ENCODE data around the gene IRF4. TPM values are rescaled to one million over a fixed set of nuclear protein-coding genes. Genes with fewer than 3 reads are reported as not detected.

Gene IRF4
- total RNA-seq, 1 donor = 41.3 TPM

DNA sequence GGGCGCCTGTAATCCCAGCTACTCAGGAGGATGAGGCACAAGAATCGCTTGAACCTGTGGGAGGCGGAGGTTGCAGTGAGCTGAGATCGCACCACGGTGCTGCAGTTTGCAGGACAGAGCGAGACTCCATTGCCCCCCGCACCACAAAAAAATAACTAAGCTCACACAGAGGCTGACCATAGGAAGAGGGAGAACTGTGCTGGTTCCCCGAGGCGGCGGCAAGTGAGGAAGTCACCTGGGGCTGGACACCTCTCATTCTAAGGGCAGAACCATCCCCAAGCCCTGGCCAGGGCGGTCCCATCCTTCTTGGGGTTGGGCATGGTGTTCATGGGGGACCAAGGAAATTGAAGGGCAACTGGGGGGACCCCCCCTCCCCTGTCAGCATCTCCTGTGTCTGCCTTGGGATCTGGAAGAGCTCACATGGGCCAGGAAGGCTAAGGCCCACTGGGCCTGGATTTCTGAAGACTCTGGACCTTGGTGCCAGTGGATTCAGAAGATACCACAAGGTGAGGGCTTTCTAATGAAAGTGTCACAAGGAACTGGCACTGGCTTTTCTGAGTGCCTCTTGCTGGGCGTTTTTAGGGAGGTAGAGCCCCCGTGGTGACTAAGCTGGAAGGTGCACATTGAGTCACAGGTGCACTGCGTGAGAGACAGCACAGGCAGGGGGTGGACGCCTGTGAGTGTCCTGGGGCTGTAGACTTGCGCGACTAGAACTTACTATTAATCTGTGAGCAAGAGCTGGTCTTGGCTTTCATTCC is 11.5 kb downstream of the IRF4 start:
- Histone ChIP-seq H3K4me3 (ENCODE audit: low read length) (no peak overlapping the region), H3K4me1 (ENCODE audit: insufficient read depth, low read length) (peaks cover 44% of the 10 kb centered on the region)

GRCh38 chr6:403659-404655 is 12.4 kb downstream of the IRF4 start:
- Histone ChIP-seq H3K4me1 (ENCODE audit: insufficient read depth, low read length) (peaks cover 48% of the 10 kb centered on the region), H3K27me3 (ENCODE audit: insufficient read depth, low read length) (no peaks in the 10 kb centered on the region), H3K9me3 (ENCODE audit: low read depth, low read length) (no peaks in the 10 kb centered on the region), H3K4me3 (ENCODE audit: low read length) (no peak overlapping the region)

More for the DNA sequence above, 11.5 kb downstream of the IRF4 start:
- H3K27me3 ChIP-seq (ENCODE audit: insufficient read depth, low read length) = no peaks in the 10 kb centered on the region
- H3K9me3 ChIP-seq (ENCODE audit: low read depth, low read length) = no peaks in the 10 kb centered on the region

GRCh38 chr6:404685-405423 is 13.3 kb downstream of the IRF4 start:
- Histone ChIP-seq H3K27me3 (ENCODE audit: insufficient read depth, low read length) (no peaks in the 10 kb centered on the region), H3K4me3 (ENCODE audit: low read length) (no peak overlapping the region), H3K4me1 (ENCODE audit: insufficient read depth, low read length) (peaks cover 42% of the 10 kb centered on the region), H3K9me3 (ENCODE audit: low read depth, low read length) (no peaks in the 10 kb centered on the region)

- Histone ChIP-seq H3K4me3 (ENCODE audit: low read length) (no peak overlapping the region), H3K4me1 (ENCODE audit: insufficient read depth, low read length) (peaks cover 30% of the 10 kb centered on the region), H3K27me3 (ENCODE audit: insufficient read depth, low read length) (no peaks in the 10 kb centered on the region), H3K9me3 (ENCODE audit: low read depth, low read length) (no peaks in the 10 kb centered on the region)
Measured at GRCh38 chr6:408148-408547, 16.6 kb downstream of the IRF4 start.

DNA sequence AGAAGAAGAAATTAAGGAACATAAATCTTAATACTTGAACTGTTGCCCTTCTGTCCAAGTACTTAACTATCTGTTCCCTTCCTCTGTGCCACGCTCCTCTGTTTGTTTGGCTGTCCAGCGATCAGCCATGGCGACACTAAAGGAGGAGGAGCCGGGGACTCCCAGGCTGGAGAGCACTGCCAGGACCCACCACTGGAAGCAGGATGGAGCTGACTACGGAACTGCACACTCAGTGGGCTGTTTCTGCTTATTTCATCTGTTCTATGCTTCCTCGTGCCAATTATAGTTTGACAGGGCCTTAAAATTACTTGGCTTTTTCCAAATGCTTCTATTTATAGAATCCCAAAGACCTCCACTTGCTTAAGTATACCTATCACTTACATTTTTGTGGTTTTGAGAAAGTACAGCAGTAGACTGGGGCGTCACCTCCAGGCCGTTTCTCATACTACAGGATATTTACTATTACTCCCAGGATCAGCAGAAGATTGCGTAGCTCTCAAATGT is 17.1 kb downstream of the IRF4 start:
- H3K4me1 ChIP-seq (ENCODE audit: insufficient read depth, low read length) = peaks cover 25% of the 10 kb centered on the region
- no peaks in the 10 kb centered on the region for H3K9me3 ChIP-seq (ENCODE audit: low read depth, low read length)
- no peak overlapping the region for H3K4me3 ChIP-seq (ENCODE audit: low read length)
- H3K27me3 ChIP-seq (ENCODE audit: insufficient read depth, low read length) = no peaks in the 10 kb centered on the region

- H3K27me3 ChIP-seq (ENCODE audit: insufficient read depth, low read length) = no peaks in the 10 kb centered on the region
- H3K4me3 ChIP-seq (ENCODE audit: low read length) = no peak overlapping the region
- peaks cover 3% of the 10 kb centered on the region for H3K9me3 ChIP-seq (ENCODE audit: low read depth, low read length)
- peaks cover 17% of the 10 kb centered on the region for H3K4me1 ChIP-seq (ENCODE audit: insufficient read depth, low read length)
Measured at GRCh38 chr6:409370-409972, 17.9 kb downstream of the IRF4 start.

DNA sequence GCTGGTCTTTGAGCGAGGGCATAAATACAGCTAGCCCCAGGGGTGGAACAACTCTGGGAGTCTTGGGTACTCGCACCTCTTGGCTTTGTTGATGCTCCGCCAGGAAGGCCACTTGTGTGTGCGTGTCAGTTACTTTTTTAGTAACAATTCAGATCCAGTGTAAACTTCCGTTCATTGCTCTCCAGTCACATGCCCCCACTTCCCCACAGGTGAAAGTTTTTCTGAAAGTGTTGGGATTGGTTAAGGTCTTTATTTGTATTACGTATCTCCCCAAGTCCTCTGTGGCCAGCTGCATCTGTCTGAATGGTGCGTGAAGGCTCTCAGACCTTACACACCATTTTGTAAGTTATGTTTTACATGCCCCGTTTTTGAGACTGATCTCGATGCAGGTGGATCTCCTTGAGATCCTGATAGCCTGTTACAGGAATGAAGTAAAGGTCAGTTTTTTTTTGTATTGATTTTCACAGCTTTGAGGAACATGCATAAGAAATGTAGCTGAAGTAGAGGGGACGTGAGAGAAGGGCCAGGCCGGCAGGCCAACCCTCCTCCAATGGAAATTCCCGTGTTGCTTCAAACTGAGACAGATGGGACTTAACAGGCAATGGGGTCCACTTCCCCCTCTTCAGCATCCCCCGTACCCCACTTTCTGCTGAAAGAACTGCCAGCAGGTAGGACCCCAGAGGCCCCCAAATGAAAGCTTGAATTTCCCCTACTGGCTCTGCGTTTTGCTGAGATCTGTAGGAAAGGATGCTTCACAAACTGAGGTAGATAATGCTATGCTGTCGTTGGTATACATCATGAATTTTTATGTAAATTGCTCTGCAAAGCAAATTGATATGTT is 19.2 kb downstream of the IRF4 start:
- H3K4me1 ChIP-seq (ENCODE audit: insufficient read depth, low read length) = peaks cover 8% of the 10 kb centered on the region
- H3K27me3 ChIP-seq (ENCODE audit: insufficient read depth, low read length) = no peaks in the 10 kb centered on the region
- peaks cover 16% of the 10 kb centered on the region for H3K9me3 ChIP-seq (ENCODE audit: low read depth, low read length)
- H3K4me3 ChIP-seq (ENCODE audit: low read length) = no peak overlapping the region

GRCh38 chr6:411402-412145 is 20.0 kb downstream of the IRF4 start:
- Histone ChIP-seq H3K9me3 (ENCODE audit: low read depth, low read length) (peaks cover 19% of the 10 kb centered on the region), H3K27me3 (ENCODE audit: insufficient read depth, low read length) (no peaks in the 10 kb centered on the region), H3K4me1 (ENCODE audit: insufficient read depth, low read length) (peaks cover 8% of the 10 kb centered on the region), H3K4me3 (ENCODE audit: low read length) (no peak overlapping the region)

- no peaks in the 10 kb centered on the region for H3K27me3 ChIP-seq (ENCODE audit: insufficient read depth, low read length)
- no peak overlapping the region for H3K4me3 ChIP-seq (ENCODE audit: low read length)
- peaks cover 19% of the 10 kb centered on the region for H3K9me3 ChIP-seq (ENCODE audit: low read depth, low read length)
- H3K4me1 ChIP-seq (ENCODE audit: insufficient read depth, low read length) = peaks cover 8% of the 10 kb centered on the region
Measured at GRCh38 chr6:412146-412886, 20.8 kb downstream of the IRF4 start.

- H3K4me3 ChIP-seq (ENCODE audit: low read length) = no peak overlapping the region
- no peaks in the 10 kb centered on the region for H3K4me1 ChIP-seq (ENCODE audit: insufficient read depth, low read length)
- peaks cover 19% of the 10 kb centered on the region for H3K9me3 ChIP-seq (ENCODE audit: low read depth, low read length)
- H3K27me3 ChIP-seq (ENCODE audit: insufficient read depth, low read length) = no peaks in the 10 kb centered on the region
Measured at GRCh38 chr6:414447-414846, 22.9 kb downstream of the IRF4 start.

GRCh38 chr6:415087-415486 is 23.5 kb downstream of the IRF4 start:
- H3K9me3 ChIP-seq (ENCODE audit: low read depth, low read length) = peaks cover 19% of the 10 kb centered on the region
- H3K4me3 ChIP-seq (ENCODE audit: low read length) = no peak overlapping the region
- no peaks in the 10 kb centered on the region for H3K27me3 ChIP-seq (ENCODE audit: insufficient read depth, low read length)
- H3K4me1 ChIP-seq (ENCODE audit: insufficient read depth, low read length) = no peaks in the 10 kb centered on the region

GRCh38 chr6:421211-421610 is 29.7 kb downstream of the IRF4 start:
- Histone ChIP-seq H3K4me1 (ENCODE audit: insufficient read depth, low read length) (no peaks in the 10 kb centered on the region), H3K4me3 (ENCODE audit: low read length) (no peak overlapping the region), H3K9me3 (ENCODE audit: low read depth, low read length) (no peaks in the 10 kb centered on the region), H3K27me3 (ENCODE audit: insufficient read depth, low read length) (no peaks in the 10 kb centered on the region)

All from mononuclear cell (primary cell).